Germinal center (tissue), 1 donor: ENCODE measurements around the gene NCAM2.

Source experiments
- DNase-seq: peaks from one replicate; pipeline ENCODE4 v3.0.0; 2012; ENCODE audit warnings: mixed read lengths, low spot score

NCAM2 gene

DNA sequence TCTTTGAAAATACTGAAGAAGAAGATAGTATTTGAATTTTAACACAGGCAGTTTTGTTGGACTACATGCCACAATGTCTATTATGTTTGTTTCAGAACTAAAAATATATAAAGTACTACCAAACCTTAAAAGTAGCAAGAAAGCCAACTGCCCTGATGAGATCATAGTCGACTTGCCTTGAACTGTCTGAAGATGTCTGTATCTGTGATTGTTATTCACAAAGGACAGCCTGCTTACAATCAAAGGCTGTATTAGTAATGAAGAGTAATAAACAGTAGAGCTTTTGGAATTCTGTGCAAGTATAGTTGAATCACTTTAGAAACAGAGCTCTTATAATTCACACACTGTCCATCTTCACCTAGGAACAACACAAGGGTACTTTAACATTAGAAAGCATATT, 228.3 kb downstream of the NCAM2 start:
- DNase-seq = no peak

DNA sequence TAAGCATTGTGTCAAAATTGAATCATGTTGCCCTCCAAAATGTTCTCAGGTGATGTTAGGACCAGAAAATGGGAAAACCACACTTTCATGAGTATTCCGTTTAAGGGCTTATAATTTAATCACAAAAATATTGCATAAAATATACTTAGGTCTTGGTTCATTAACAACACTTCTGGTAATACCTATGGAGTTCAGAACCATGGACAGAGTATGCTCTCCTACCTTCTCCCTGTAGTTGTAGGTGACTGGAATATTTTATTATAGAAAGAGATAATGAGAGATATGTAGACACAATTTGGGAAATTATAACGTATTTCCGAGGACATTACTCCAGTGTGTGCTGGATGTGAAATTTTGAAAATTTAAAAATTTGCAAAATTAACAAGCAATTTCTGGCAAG, 232.5 kb downstream of the NCAM2 start:
- DNase-seq = no peak

DNA sequence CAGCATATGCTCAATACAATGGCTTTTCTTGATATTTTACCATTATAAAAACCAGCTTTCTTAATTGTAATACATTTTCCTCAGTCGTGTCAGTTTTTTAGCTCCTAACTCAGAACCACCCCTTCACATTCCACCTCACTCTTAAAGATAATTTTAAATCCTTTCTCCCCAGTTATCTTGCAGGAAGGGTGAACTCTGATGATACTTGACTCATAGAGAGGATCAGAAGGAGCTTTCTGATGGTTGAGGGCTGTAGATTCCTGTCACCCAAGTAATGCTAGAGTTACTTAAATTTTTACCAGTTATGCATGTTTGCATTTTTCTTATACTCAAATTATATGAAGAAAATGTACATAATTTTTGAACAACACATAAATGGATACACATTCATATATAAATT, 233.7 kb downstream of the NCAM2 start:
- DNase-seq = no peak

DNA sequence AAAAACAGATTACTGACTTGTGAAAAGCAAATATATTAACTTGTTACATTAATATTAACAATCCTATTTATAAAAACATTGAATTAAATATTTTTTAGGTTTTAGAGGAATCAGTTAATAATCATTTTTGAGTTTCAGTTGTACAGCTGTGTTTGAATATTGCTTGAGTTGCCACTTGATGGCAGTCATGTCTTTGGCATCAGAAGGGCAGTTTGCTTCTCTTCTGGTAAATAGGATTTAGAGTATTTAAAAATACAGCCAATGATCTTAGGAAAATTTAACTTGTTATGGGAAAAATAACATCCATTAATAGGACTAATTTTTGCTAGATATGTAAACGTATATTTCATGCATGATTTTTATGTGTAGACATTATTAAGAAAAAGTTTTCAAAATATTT, 234.1 kb downstream of the NCAM2 start:
- no peak for DNase-seq

DNA sequence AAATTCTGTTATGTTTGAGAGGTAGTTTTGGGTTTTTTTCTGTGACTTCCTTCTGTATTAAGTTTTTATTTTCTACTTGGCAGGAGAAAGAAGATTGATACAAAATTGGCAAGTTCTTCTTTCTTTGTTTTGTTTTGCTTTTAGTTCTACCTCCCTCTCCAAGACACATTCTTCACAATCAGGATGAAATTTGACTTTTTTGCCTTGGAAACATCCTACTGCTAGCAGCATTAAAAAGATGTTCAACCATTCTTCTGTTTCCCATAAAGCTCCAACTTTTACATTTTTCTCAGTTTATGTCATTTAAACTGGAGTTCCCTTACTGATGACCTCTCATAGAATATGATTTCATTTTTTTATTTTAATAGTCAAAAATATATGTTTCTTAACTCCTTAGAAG, 234.8 kb downstream of the NCAM2 start:
- no peak for DNase-seq

DNA sequence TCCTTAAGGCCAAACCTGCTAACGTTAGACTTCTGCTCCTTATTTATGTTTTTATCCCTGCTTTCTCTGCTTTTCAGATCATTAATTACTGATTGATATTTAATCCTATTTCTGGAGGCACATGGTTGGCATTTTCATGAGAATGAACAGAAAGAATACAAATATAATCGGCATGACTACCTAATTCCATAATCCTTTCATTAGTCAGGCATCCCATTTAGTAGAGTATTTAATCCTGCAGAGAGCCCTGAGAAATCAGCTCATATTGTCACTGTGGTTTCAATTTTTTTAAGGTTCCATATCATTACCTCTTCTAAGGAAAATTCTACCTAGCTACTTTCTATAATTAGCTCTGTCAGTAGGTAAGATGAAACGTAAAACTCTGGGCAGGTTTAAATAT, 238.8 kb downstream of the NCAM2 start:
- no peak for DNase-seq

DNA sequence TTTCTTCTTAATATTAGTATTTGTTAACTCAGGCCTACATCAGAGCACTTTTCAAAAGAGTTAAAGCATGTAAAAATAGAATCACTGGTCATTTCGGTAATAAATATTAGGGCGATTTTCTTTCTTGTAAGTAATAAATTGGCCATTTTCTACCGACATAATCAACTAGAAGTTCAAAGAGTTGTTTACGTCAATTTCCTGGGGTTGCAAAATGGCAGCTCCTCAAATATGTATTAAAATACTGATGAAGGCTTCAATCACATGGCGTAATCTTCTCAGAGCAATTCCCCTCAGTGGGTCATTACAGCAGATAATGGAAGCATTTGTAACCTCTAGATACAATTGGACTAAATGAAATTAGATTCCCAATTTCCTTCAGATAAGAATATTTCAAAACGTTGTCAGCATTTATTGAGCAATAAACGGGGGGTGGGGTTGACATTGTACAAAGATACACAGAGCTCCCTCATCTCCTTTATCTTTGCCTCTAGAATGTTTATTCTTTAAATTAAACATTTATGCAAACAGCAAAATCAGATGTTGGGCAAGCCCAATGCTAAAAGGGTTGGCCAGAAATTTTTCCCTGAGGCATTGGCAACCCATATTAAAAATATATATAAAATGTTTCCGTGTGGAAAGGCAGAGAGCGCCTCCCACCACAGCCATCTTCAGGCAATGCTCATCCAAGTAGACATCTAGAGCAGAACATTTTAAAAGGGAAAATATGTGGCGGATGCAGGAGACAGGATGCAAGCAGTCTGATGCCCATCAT, 240.6 kb downstream of the NCAM2 start:
- no peak for DNase-seq

DNA sequence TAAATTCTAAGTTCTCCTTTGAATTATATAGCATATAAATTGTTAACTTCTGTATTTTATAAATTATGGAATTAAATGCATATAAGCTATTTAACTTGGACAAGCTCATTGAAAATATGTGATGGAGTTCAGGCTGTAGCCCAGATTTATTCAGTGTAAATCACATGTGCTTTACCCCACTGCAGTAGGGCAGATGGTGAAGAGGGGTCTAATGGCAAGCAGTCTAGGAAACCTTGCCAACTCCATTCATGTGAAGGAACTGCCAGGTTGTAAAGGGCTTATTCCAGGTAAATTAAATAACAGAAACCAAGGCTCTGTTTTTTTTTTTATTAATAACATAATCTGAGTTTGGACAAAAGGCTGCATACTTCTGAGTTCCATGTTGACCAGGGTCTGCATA, 243.2 kb downstream of the NCAM2 start:
- no peak for DNase-seq

DNA sequence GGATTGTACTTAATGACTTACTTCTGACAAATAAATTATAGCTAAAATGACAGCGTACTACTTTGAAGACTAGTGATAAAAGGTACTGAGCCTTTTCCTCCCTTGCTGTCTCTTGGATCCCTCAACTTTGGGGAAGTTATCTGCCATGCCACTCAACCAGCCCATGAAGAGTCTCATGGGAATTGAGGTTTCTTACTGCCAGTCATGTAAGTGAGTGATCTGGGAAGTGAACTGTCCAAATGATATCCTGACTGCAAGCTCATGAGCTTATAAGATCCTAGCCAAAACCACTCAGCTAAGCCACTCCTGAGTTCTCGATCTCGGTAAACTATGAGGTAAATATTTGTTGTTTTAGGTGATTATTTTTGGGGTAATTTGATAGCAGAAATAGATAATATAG, 247.8 kb downstream of the NCAM2 start:
- no peak for DNase-seq

DNA sequence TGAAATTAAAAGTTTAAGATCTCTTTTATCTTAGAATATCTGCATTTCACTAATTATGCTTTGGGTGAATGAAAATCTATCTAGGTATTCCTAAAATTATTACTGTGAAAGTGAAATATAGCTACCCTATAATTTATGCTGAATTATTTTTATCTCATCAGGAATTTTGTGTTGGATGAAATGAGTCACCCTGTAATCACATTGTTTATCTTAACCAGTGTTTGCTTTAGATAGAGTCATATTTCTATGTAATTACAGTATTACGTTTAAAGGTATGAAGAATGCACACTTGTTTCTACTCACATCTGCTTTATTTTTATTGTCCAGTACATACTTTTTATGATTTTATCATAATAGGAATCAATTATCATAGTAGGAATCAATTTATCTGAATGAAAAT, 249.2 kb downstream of the NCAM2 start:
- no peak for DNase-seq

DNA sequence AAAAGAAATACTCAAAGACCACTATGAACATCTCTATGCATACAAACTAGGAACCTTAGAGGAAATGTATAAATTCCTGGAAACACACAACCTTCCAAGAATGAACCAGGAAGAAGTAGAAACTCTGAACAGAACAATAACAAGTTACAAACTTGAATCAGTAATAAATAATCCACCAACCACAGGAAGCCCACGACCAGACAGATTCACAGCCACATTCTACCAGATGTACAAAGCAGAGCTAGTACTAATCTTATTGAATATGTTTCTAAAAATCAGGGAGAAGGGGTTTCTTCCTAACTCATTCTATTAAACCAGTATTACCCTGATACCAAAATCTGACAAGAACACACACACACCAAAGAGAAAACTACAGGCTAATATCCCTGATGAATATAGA, 263.8 kb downstream of the NCAM2 start:
- DNase-seq = no peak

DNA sequence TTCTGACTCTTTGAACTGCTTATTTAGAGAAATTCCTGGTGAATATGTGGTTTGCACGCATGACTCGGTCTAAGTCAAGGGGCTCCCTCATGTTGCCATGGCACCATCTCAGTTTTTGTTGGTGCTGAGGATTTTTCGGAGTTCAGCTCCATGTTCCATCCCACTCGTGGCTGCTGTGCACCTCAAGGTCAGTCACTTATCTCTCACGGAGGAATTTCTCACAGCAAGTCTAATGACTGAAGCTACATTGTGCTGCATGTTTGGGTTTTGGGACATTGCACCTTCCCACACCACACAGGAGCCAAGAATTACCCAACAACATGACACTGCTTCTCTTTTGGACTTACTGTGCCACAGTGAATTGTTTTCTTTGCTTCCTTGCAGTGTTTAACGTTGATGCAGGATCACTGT, 269.9 kb downstream of the NCAM2 start:
- DNase-seq = no peak

DNA sequence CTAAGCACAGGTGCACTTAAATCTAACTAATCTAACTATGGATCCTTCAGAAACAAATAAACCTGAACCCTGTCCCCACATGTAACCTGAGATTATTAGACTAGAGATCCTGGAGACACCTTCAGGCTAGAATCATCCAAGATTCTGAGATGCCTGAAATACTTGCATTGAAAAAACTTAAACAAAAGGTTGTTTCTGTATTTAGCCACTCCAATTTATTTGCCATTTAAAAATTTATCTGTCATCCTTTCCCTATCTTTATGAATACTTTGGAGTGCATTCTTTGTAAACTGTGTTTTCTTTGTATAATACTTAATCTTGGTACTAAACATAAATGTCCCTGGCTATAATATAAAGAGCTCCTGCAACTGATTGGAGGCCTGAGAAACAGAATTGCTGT, 270.7 kb downstream of the NCAM2 start:
- no peak for DNase-seq

DNA sequence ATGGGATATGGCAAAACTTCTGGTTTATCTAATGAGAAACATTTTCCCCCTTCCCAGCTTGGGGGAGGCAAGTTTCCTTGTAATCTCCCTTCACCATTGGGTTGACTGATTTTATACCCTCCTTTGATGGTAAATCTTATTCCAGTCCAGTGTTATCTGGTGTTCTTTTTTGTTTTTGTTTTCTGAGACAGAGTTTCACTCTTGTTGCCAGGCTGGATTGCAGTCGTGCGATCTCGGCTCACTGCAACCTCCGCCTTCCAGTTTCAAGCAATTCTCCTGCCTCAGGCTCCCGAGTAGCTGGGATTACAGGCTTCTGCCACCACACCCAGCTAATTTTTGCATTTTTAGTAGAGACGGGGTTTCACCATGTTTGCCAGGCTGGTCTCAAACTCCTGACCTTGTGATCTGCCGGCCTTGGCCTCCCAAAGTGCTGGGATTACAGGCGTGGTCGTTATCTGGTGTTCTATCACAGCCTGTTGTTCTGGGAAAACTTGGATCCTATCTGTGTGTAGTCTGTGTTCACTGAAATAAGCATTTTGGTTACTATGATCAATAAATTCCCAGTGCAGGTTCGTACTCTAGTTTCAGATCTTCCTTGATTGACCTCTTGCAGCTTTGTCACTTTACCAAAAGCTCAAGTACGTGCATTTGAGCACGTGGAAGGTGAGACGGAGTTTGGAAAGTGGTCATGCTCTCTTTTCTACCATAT, 281.1 kb downstream of the NCAM2 start:
- DNase-seq = no peak

DNA sequence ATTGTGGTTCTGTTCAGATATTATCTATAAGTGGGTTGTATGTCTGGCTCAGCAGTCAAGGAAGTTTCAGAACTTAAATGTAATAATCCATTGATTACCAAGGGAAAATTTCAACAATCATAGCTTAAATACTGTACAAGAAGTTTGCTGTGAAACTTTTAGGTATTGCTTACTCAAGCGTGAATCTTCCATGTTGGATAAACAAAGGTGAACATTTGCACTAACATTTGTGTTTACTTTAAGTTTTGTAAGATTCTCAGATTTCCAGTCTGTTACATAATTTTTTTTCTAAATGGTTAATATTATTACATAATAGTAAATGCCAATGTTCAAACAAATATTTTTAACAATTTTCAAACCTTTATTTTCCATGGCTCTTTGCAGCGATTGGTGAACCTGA, 285.6 kb downstream of the NCAM2 start:
- no peak for DNase-seq

DNA sequence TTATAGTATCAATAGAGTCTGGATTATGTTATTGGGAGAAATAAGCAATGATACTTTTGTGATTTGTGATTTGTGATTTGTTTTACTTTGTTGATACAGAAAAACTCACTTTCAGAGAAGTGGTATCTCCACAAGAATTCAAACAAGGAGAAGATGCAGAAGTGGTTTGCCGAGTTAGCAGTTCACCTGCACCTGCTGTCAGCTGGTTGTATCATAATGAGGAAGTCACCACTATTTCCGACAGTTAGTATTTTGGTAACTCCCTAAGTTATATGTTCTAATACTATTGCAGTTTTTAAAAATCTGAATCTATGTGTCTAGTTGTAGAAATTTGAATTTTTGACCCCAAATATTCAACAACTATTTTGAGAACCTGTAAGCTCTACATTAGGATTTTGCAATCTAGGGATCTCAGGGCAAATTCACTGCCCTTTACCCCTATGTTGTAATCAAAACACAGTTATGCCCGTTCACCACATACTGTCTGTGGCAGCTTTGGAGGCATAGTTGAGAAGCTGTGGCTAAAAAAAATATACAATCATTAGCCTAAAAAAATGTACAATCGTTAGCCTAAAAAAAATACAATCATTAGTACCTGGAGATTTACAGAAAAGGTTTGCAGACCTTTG, 288.1 kb downstream of the NCAM2 start:
- no peak for DNase-seq

DNA sequence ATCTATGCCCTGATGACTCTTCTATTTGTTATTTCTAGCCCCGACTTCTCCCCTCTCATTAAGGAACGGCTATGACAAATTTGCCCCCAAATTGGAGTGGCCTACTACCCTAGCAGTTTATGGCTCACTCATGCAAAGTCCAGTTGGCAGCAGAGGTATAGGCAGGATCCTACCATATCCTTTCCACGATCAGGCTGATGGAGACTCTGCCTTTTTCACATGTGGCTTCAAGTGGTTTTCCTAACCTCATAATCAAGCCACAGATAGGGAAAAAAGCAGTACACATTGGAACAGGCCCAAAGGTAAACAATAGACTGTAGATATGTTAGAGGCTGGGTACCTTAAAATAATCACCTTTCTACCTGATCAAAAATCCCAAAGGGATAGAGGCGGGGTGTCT, 292.5 kb downstream of the NCAM2 start:
- no peak for DNase-seq

DNA sequence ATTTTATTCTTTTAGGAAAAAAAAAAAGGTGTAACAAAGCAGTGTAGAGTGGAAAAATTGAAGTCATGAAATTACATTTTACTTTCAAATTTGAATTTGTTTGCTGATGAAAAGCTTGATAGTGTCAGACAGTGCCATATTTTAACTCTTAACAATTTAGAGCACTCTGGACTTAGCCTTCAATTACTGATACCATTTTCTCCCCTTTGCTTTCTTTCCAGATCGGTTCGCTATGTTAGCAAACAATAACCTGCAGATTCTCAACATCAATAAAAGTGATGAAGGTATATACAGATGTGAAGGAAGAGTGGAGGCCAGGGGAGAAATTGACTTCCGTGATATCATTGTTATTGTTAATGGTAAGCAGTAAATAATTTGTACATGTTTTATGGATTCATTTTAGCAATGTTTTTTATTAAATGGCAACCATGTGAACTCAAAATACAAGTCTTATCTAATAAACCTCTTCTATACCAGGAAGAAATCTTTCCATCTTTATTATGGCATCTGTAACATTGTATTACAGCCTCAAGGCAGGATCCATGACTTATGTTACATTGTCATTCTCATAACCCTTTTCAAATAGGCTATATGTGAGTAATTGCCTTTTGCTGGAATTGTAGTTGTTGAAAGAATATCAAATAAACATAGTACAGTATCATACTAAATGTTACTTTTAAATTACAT, 293.8 kb downstream of the NCAM2 start:
- no peak for DNase-seq

DNA sequence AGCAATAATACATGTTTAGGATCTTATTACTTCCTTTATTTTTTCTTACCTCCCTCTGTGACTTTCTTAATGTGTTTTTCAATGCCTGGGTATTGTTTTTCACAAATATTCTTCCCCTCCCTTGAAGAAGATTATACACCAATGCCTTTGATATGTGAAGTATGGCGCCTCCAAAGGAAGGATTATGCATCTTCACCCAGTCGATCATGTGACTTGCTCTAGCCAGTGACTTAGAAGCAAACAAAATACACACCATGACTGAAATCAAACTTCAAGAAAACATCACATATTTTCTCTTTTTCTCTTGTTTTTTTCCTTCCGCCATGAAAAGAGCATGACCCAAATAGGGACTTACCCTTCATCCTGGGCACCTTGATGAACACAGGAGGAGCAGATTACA, 297.1 kb downstream of the NCAM2 start:
- DNase-seq = no peak

DNA sequence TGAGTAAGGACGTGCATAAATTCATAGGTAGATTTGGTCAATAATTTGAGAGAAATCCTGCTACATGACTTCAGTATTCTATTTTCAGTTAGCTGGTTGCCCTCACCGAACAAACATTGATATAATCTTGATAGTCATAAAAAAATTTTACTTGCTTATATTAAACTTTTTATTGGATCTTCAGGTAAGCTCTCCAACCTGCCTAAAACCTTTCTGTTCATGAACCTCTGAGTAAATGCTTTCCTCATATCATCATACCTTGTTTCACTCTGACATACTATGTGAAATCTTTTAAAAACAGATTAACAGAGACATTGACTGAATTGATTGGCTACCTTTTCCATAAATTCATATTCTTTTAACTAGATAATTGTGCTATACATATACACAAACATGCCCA, 299.0 kb downstream of the NCAM2 start:
- DNase-seq = no peak

DNA sequence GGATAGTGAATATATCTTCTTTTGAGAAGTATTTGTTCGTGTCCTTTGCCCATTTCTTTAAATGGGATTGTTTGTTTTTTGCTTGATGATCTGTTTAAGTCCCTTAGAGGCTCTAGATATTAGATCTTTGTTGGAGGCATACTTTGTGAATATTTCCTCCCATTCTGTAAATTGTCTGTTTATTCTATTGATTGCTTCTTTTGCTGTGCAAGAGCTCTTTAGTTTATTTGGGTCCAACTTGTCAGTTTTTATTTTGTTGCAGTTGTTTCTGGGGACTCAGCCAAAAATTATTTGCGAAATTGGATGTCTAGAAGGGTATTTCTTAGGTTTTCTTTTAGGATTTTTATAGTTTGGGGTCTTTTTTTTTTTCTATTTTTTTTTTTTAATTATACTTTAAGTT, 302.8 kb downstream of the NCAM2 start:
- DNase-seq = no peak

DNA sequence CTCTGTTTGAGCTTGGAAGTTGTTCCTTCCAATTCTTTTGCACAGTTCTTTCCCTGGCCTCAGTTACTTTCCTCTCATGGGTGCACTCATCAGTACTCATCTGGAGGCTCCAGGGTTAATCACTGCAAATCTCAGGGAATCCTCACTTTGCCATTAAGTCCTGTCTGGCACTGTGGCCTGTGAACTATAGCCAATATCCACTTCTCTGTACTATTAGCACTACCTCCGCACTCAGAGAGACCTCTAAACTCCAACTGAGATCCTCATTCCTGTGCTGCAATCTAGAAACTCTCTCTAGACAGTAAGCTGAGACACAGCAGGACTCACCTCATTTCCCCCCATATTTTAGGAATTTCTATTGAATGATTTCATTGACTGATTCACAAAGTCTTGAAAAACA, 311.3 kb downstream of the NCAM2 start:
- no peak for DNase-seq

DNA sequence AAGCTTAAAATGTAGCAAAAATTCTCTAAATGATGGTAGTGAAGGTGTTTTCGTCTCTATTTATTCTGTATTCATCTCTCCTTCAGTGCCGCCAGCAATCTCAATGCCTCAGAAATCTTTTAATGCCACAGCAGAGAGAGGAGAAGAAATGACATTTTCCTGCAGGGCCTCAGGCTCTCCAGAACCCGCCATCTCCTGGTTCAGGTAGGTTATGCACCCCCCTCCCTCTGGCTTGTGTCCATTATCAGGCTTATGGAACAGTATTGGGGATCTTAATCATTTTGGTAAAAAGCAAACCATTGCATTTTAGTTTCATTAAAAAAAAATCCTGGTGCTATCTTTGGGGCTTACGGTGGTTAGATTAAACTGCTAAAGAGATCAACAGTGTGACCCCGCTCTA, 326.1 kb downstream of the NCAM2 start:
- DNase-seq = no peak
